ACHN (cell line): ENCODE data around the gene MVB12B.

Source experiments
- DNase-seq: peaks from one replicate; pipeline ENCODE4 v3.0.0-alpha.2; 2015
- in situ Hi-C: cut with HindIII; loops from 2 replicates; pipeline ENCODE4 v1.10.0; 2017; ENCODE audit warnings: low sequenced_read_pairs, low pct_ligation_motif_present, low pct_unique_long_range_greater_than_20kb

The MVB12B gene

GRCh38 chr9:126435105-126435504, 108.5 kb downstream of the MVB12B start:
- no peak for DNase-seq
- in situ Hi-C loops: no loop called here

GRCh38 chr9:126435626-126436025, 109.0 kb downstream of the MVB12B start:
- in situ Hi-C loops: no loop called here
- DNase-seq: no peak

GRCh38 chr9:126436545-126437267, 110.1 kb downstream of the MVB12B start:
- DNase-seq: no peak
- in situ Hi-C loops: no loop called here

- no peak for DNase-seq
- in situ Hi-C loops: no loop called here
These were observed 110.6 kb downstream of the MVB12B start for GRCh38 chr9:126437268-126437666.

- in situ Hi-C loops: no loop called here
- DNase-seq: no peak
These were observed 111.1 kb downstream of the MVB12B start for GRCh38 chr9:126437701-126438100.

- in situ Hi-C loops: no loop called here
- DNase-seq: no peak
These were observed 112.2 kb downstream of the MVB12B start for GRCh38 chr9:126438741-126439401.

- in situ Hi-C loops: no loop called here
- DNase-seq: no peak
These were observed 112.8 kb downstream of the MVB12B start for GRCh38 chr9:126439402-126439765.

- in situ Hi-C loops: no loop called here
- DNase-seq: no peak
These were observed 113.4 kb downstream of the MVB12B start for GRCh38 chr9:126439883-126440653.

GRCh38 chr9:126440940-126441339, 114.3 kb downstream of the MVB12B start:
- DNase-seq: no peak
- in situ Hi-C loops: no loop called here

GRCh38 chr9:126442636-126443035, 116.0 kb downstream of the MVB12B start:
- DNase-seq: no peak
- in situ Hi-C loops: no loop called here

- no peak for DNase-seq
- in situ Hi-C loops: no loop called here
These were observed 116.5 kb downstream of the MVB12B start for GRCh38 chr9:126443144-126443543.

- DNase-seq: no peak
- in situ Hi-C loops: no loop called here
These were observed 121.5 kb downstream of the MVB12B start for GRCh38 chr9:126448136-126448535.

- DNase-seq: no peak
- in situ Hi-C loops: no loop called here
These were observed 122.4 kb downstream of the MVB12B start for GRCh38 chr9:126448865-126449577.

GRCh38 chr9:126449725-126450667, 123.4 kb downstream of the MVB12B start:
- no peak for DNase-seq
- in situ Hi-C loops: no loop called here

- DNase-seq: no peak
These were observed 124.1 kb downstream of the MVB12B start for GRCh38 chr9:126450668-126451205.

GRCh38 chr9:126451316-126451885, 124.8 kb downstream of the MVB12B start:
- in situ Hi-C loops: no loop called here
- no peak for DNase-seq

More at GRCh38 chr9:126450668-126451205, 124.1 kb downstream of the MVB12B start:
- in situ Hi-C loops: no loop called here

- DNase-seq: no peak
These were observed 125.5 kb downstream of the MVB12B start for GRCh38 chr9:126452106-126452505.

More at GRCh38 chr9:126452106-126452505, 125.5 kb downstream of the MVB12B start:
- in situ Hi-C loops: no loop called here
